HCT116 (cell line): ENCODE data around the gene PTPN1. TPM values are rescaled to one million over a fixed set of nuclear protein-coding genes. Genes with fewer than 3 reads are reported as not detected.

Source experiments
- ATAC-seq: fragments of 200-7000 bp; cut with Tn5 transposase; 2 replicates; pipeline ENCODE4 v1.9.1; 2020; ENCODE audit warnings: mild to moderate bottlenecking, moderate library complexity
- BruUV-seq: library from RNA; stranded (reverse); fragments of 400-500 nt; replicated peaks from 2 replicates; lab custom pipeline; 2021; lab: Mats Ljungman, UMichigan
- CTCF ChIA-PET: fragments of 300-600 bp; sonication (Branson Sonifier 250); formaldehyde crosslinking; loops from one replicate; lab custom pipeline; 2021; ENCODE audit warnings: antibody characterized with exemption; lab: Charles Lee
- POLR2A ChIA-PET: fragments of 300-600, 350-600 bp; sonication (Branson Sonifier 250); formaldehyde crosslinking; loops from one replicate; lab custom pipeline; 2021; ENCODE audit warnings: antibody characterized with exemption; lab: Charles Lee
- RAD21 ChIA-PET, 2 experiments: fragments of 300-600 bp; sonication (Branson Sonifier 250); formaldehyde crosslinking; loops; one replicate each; lab custom pipeline; 2023; ENCODE audit warnings: low total read pairs in 2 of 2; ENCODE audit not compliant: uncharacterized antibody in 2 of 2, unreplicated experiment in 2 of 2, low non-redundant PET in 1 of 2; lab: Charles Lee
- DNase-seq: peaks from one replicate; pipeline ENCODE4 v3.0.0-alpha.2; 2010; ENCODE audit warnings: low read depth, low spot score
- H2AFZ ChIP-seq: fragments of 200-600 bp; shearing (Covaris generic), sonication (generic); 2 replicates; pipeline ENCODE4 v1.6.1; 2017; ENCODE audit warnings: low read depth, mixed run types, mixed read lengths, antibody characterized with exemption, low read length; ENCODE audit not compliant: poor library complexity, severe bottlenecking
- H3K27ac ChIP-seq: 2 replicates; pipeline ENCODE4 v1.5.1; 2012; ENCODE audit warnings: low read depth, low read length
- H3K27me3 ChIP-seq: fragments of 200-600 bp; sonication (generic); 2 replicates; pipeline ENCODE4 v1.6.1; 2016; ENCODE audit warnings: mixed run types, low read length, mixed read lengths; ENCODE audit not compliant: insufficient read depth
- H3K36me3 ChIP-seq, 2 experiments: fragments of 200-500 bp in 1 of 2; fragments of 200-600 bp in 1 of 2; sonication (Bioruptor generic) in 1 of 2; sonication (generic) in 1 of 2; 2 replicates each; pipeline versions ENCODE4 v1.5.1 to v1.6.1; 2014 to 2016; ENCODE audit warnings: low read length in 2 of 2, inconsistent platforms in 1 of 2, mixed read lengths in 1 of 2, mixed run types in 1 of 2; ENCODE audit not compliant: insufficient read depth in 2 of 2, control insufficient read depth in 1 of 2
- H3K4me1 ChIP-seq, 2 experiments: fragments of 200-600 bp in 1 of 2; sonication (generic) in 1 of 2; 2 replicates each; pipeline versions ENCODE4 v1.5.1 to v1.6.1; 2012 to 2017; ENCODE audit warnings: low read length in 2 of 2, inconsistent platforms in 1 of 2, mild to moderate bottlenecking in 1 of 2, mixed read lengths in 1 of 2, mixed run types in 1 of 2, moderate library complexity in 1 of 2; ENCODE audit not compliant: insufficient read depth in 2 of 2, control insufficient read depth in 1 of 2
- H3K4me2 ChIP-seq: fragments of 200-600 bp; sonication (generic); 2 replicates; pipeline ENCODE4 v1.6.1; 2017; ENCODE audit warnings: mixed run types, low read length, mixed read lengths
- H3K4me3 ChIP-seq, 2 experiments: fragments of 200-600 bp in 1 of 2; sonication (generic) in 1 of 2; replicated peaks in 1 of 2; 2 replicates each; pipeline ENCODE4 v1.5.1; 2011 to 2016; ENCODE audit warnings: low read length in 2 of 2, control low read depth in 1 of 2, low read depth in 1 of 2, mild to moderate bottlenecking in 1 of 2, mixed read lengths in 1 of 2, mixed run types in 1 of 2
- H3K79me2 ChIP-seq: fragments of 200-600 bp; sonication (generic); 2 replicates; pipeline ENCODE4 v1.6.1; 2017; ENCODE audit warnings: mild to moderate bottlenecking, mixed run types, low read length, moderate library complexity, mixed read lengths; ENCODE audit not compliant: insufficient read depth
- H3K9ac ChIP-seq: fragments of 200-600 bp; sonication (generic); 2 replicates; pipeline ENCODE4 v1.6.1; 2016; ENCODE audit warnings: low read length, mixed read lengths
- H3K9me2 ChIP-seq: fragments of 200-600 bp; sonication (generic), shearing (Covaris generic); 2 replicates; pipeline ENCODE4 v1.6.1; 2017; ENCODE audit warnings: mixed run types, mild to moderate bottlenecking, moderate library complexity; ENCODE audit not compliant: insufficient read depth
- H3K9me3 ChIP-seq, 2 experiments: fragments of 200-500 bp in 1 of 2; fragments of 200-600 bp in 1 of 2; sonication (Bioruptor generic) in 1 of 2; sonication (generic) in 1 of 2; 2 replicates each; pipeline ENCODE4 v1.6.1; 2014 to 2017; ENCODE audit warnings: low read length in 2 of 2, mixed read lengths in 2 of 2, inconsistent platforms in 1 of 2, low read depth in 1 of 2, mild to moderate bottlenecking in 1 of 2, mixed run types in 1 of 2, moderate library complexity in 1 of 2; ENCODE audit not compliant: control insufficient read depth in 1 of 2, insufficient read depth in 1 of 2
- H4K20me1 ChIP-seq: fragments of 200-600 bp; sonication (generic), shearing (Covaris generic); 2 replicates; pipeline ENCODE4 v1.6.1; 2017; ENCODE audit warnings: mixed run types, mild to moderate bottlenecking, moderate library complexity; ENCODE audit not compliant: insufficient read depth
- CEBPB ChIP-seq: IDR thresholded peaks from 2 replicates; pipeline ENCODE4 v1.6.1; 2012; ENCODE audit warnings: low read depth
- CTCF ChIP-seq, 3 experiments: fragments of 200-600 bp in 1 of 3; sonication (generic) in 1 of 3; IDR thresholded peaks in 2 of 3; conservative IDR thresholded peaks in 1 of 3; 2 replicates each; pipeline ENCODE4 v1.5.1; 2012 to 2017; ENCODE audit warnings: low read depth in 2 of 3, low read length in 2 of 3, antibody characterized with exemption in 1 of 3, borderline replicate concordance in 1 of 3, control low read depth in 1 of 3, mild to moderate bottlenecking in 1 of 3, mixed read lengths in 1 of 3, mixed run types in 1 of 3, moderate library complexity in 1 of 3; ENCODE audit not compliant: insufficient read depth in 1 of 3
- ELF1 ChIP-seq: IDR thresholded peaks from 2 replicates; pipeline ENCODE4 v1.6.1; 2012; ENCODE audit warnings: low read depth, borderline replicate concordance
- EZH2phosphoT487 ChIP-seq: fragments of 200-600 bp; IDR thresholded peaks from 2 replicates; pipeline ENCODE4 v1.6.1; 2018; ENCODE audit warnings: antibody characterized with exemption, borderline replicate concordance
- RAD21 ChIP-seq: IDR thresholded peaks from 2 replicates; pipeline ENCODE4 v1.6.1; 2012; ENCODE audit warnings: low read depth, mild to moderate bottlenecking
- REST ChIP-seq: IDR thresholded peaks from 2 replicates; pipeline ENCODE4 v1.6.1; 2012; ENCODE audit warnings: low read depth
- SIN3A ChIP-seq: IDR thresholded peaks from 2 replicates; pipeline ENCODE4 v1.6.1; 2012; ENCODE audit warnings: low read depth
- SP1 ChIP-seq: IDR thresholded peaks from 2 replicates; pipeline ENCODE4 v1.6.1; 2012; ENCODE audit warnings: low read depth
- ZFX ChIP-seq: fragments of 450-650 bp; IDR thresholded peaks from 2 replicates; pipeline ENCODE4 v1.6.1; 2017
- intact Hi-C: fragments of 100-400 bp; cut with micrococcal nuclease; formaldehyde crosslinking; loops from 2 replicates; pipeline ENCODE4 v1.10.0; 2022
- total RNA-seq: library from RNA; stranded (reverse); gene quantifications from one replicate; pipeline ENCODE4 v1.2.1, GENCODE V29; 2021; ENCODE audit not compliant: unreplicated experiment

PTPN1 gene
- total RNA-seq, 1 experiment from 2014 or later: 47.5 TPM

- Histone ChIP-seq H3K9ac (no peak overlapping the region), H3K27ac (peak overlapping the region; percentile 2; the same call in 1 of the 2 replicates), H3K4me3 (no peak overlapping the region), H3K9me3 (no peaks in the 10 kb centered on the region), H3K4me2 (no peak overlapping the region), H3K27me3 (no peaks in the 10 kb centered on the region), H3K79me2 (peaks cover 39% of the 10 kb centered on the region), H3K36me3 (peaks cover 17 to 32% of the 10 kb centered on the region in 2 experiments), H3K9me2 (no peaks in the 10 kb centered on the region), H3K4me1 (peaks cover 19 to 39% of the 10 kb centered on the region in 2 experiments), H4K20me1 (no peaks in the 10 kb centered on the region), H2AFZ (no peak overlapping the region)
- DNase-seq: no peak
- ChIA-PET POLR2A (no interaction called here), CTCF (interaction anchor here (0.9 to 1.1 kb wide), 2 partner anchors 69 to 90 kb away, joined by 3 read pairs; no protein-coding TSS in a partner anchor), RAD21 (no interaction called here)
- TF ChIP-seq ELF1 (no peak), SIN3A (no peak), ZFX (no peak), RAD21 (no peak), CEBPB (no peak), SP1 (no peak), EZH2phosphoT487 (no peak), REST (no peak), CTCF (IDR thresholded peaks at IDR 0.05 in 2 of 3, conservative IDR thresholded peaks at IDR 0.05 in 1 of 3; ENCODE audit: borderline replicate concordance in 1 of 3, insufficient read depth in 1 of 3, low read depth in 2 of 3, low read length in 2 of 3) (no peak)
- ATAC-seq: no peak
- intact Hi-C loops: loop anchor here (10.0 kb wide), 1 partner anchor 598 kb away; no protein-coding TSS in a partner anchor
- no TSS peak for BruUV-seq
These were observed 63.0 kb downstream of the PTPN1 start for GRCh38 chr20:50572938-50573777.
